ENCODE results near the gene BTBD9. TPM values are rescaled to one million over a fixed set of nuclear protein-coding genes. Genes with fewer than 3 reads are reported as not detected.

Gene BTBD9
- total and polyA plus RNA-seq, 9 of the 15 experiments (the other 6 are each of a cell fraction or from before 2014, with no cell fraction given): 0.08 to 1.6 (median 0.58) TPM

GRCh38 chr6:38593998-38594665, 45.6 kb downstream of the BTBD9 start (continued):
- TF ChIP-seq, protein P1, sequence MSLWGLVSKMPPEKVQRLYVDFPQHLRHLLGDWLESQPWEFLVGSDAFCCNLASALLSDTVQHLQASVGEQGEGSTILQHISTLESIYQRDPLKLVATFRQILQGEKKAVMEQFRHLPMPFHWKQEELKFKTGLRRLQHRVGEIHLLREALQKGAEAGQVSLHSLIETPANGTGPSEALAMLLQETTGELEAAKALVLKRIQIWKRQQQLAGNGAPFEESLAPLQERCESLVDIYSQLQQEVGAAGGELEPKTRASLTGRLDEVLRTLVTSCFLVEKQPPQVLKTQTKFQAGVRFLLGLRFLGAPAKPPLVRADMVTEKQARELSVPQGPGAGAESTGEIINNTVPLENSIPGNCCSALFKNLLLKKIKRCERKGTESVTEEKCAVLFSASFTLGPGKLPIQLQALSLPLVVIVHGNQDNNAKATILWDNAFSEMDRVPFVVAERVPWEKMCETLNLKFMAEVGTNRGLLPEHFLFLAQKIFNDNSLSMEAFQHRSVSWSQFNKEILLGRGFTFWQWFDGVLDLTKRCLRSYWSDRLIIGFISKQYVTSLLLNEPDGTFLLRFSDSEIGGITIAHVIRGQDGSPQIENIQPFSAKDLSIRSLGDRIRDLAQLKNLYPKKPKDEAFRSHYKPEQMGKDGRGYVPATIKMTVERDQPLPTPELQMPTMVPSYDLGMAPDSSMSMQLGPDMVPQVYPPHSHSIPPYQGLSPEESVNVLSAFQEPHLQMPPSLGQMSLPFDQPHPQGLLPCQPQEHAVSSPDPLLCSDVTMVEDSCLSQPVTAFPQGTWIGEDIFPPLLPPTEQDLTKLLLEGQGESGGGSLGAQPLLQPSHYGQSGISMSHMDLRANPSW (CRISPR knock-in tag; IDR thresholded peaks at IDR 0.05): no peak
- TF ChIP-seq MTA1 (IDR thresholded peaks at IDR 0.05; ENCODE audit: borderline replicate concordance) (no peak), PHB2 (IDR thresholded peaks at IDR 0.05; ENCODE audit: low read depth) (no peak), PYGO2 (tag; IDR thresholded peaks at IDR 0.05) (no peak), SMAD2 (IDR thresholded peaks at IDR 0.05; ENCODE audit: low read depth, low read length) (no peak), MAFF (IDR thresholded peaks at IDR 0.05; ENCODE audit: low read length) (peak; percentile 38; the same call in 1 of the 2 replicates), HEY1 (CRISPR knock-in tag; IDR thresholded peaks at IDR 0.05; ENCODE audit: borderline replicate concordance) (no peak), ZNF668 (CRISPR knock-in tag; IDR thresholded peaks at IDR 0.05) (no peak), MECOM (CRISPR knock-in tag; IDR thresholded peaks at IDR 0.05) (no peak), SRSF3 (IDR thresholded peaks at IDR 0.05; ENCODE audit: insufficient read depth, low read length) (no peak), MAFK (IDR thresholded peaks at IDR 0.05; ENCODE audit: low read length) (peak; percentile 17; the same call in 1 of the 2 replicates), SP1 (CRISPR knock-in tag; IDR thresholded peaks at IDR 0.05) (no peak), EP300 (IDR thresholded peaks at IDR 0.05; ENCODE audit: low read length) (no peak), ETV1 (tag; conservative IDR thresholded peaks at IDR 0.05; ENCODE audit: low read depth) (no peak), ZNF282 (CRISPR knock-in tag; IDR thresholded peaks at IDR 0.05) (no peak), XRCC4 (IDR thresholded peaks at IDR 0.05; ENCODE audit: extremely low read depth, insufficient read depth, insufficient read length) (no peak), TGIF2 (CRISPR knock-in tag; IDR thresholded peaks at IDR 0.05) (no peak), HMG20A (CRISPR knock-in tag; conservative IDR thresholded peaks at IDR 0.05) (no peak)
- TF ChIP-seq, protein P2, sequence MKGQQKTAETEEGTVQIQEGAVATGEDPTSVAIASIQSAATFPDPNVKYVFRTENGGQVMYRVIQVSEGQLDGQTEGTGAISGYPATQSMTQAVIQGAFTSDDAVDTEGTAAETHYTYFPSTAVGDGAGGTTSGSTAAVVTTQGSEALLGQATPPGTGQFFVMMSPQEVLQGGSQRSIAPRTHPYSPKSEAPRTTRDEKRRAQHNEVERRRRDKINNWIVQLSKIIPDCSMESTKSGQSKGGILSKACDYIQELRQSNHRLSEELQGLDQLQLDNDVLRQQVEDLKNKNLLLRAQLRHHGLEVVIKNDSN (CRISPR knock-in tag; IDR thresholded peaks at IDR 0.05): no peak
- TF ChIP-seq, protein P3, sequence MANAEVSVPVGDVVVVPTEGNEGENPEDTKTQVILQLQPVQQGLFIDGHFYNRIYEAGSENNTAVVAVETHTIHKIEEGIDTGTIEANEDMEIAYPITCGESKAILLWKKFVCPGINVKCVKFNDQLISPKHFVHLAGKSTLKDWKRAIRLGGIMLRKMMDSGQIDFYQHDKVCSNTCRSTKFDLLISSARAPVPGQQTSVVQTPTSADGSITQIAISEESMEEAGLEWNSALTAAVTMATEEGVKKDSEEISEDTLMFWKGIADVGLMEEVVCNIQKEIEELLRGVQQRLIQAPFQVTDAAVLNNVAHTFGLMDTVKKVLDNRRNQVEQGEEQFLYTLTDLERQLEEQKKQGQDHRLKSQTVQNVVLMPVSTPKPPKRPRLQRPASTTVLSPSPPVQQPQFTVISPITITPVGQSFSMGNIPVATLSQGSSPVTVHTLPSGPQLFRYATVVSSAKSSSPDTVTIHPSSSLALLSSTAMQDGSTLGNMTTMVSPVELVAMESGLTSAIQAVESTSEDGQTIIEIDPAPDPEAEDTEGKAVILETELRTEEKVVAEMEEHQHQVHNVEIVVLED (CRISPR knock-in tag; IDR thresholded peaks at IDR 0.05): no peak
- TF ChIP-seq, protein P4, sequence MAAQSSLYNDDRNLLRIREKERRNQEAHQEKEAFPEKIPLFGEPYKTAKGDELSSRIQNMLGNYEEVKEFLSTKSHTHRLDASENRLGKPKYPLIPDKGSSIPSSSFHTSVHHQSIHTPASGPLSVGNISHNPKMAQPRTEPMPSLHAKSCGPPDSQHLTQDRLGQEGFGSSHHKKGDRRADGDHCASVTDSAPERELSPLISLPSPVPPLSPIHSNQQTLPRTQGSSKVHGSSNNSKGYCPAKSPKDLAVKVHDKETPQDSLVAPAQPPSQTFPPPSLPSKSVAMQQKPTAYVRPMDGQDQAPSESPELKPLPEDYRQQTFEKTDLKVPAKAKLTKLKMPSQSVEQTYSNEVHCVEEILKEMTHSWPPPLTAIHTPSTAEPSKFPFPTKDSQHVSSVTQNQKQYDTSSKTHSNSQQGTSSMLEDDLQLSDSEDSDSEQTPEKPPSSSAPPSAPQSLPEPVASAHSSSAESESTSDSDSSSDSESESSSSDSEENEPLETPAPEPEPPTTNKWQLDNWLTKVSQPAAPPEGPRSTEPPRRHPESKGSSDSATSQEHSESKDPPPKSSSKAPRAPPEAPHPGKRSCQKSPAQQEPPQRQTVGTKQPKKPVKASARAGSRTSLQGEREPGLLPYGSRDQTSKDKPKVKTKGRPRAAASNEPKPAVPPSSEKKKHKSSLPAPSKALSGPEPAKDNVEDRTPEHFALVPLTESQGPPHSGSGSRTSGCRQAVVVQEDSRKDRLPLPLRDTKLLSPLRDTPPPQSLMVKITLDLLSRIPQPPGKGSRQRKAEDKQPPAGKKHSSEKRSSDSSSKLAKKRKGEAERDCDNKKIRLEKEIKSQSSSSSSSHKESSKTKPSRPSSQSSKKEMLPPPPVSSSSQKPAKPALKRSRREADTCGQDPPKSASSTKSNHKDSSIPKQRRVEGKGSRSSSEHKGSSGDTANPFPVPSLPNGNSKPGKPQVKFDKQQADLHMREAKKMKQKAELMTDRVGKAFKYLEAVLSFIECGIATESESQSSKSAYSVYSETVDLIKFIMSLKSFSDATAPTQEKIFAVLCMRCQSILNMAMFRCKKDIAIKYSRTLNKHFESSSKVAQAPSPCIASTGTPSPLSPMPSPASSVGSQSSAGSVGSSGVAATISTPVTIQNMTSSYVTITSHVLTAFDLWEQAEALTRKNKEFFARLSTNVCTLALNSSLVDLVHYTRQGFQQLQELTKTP (IDR thresholded peaks at IDR 0.05; ENCODE audit: low read depth in 1 of 2, partially characterized antibody in 2 of 2): no peak
